KOPT-K1 (cell line): ENCODE results near the gene CHRM4.

Experiments used
- H3K27ac ChIP-seq: fragments of 200-600 bp; sonication (generic); 2 replicates; pipeline ENCODE4 v1.5.1; 2016; ENCODE audit warnings: antibody characterized with exemption, mild to moderate bottlenecking, low read depth, low read length; ENCODE audit not compliant: poor library complexity, severe bottlenecking
- H3K36me3 ChIP-seq: fragments of 200-600 bp; sonication (generic); 2 replicates; pipeline ENCODE4 v1.5.1; 2017; ENCODE audit warnings: antibody characterized with exemption, mild to moderate bottlenecking, low read length, moderate library complexity; ENCODE audit not compliant: insufficient read depth
- H3K9me3 ChIP-seq: fragments of 200-600 bp; sonication (generic); 2 replicates; pipeline ENCODE4 v1.5.1; 2017; ENCODE audit warnings: antibody characterized with exemption, low read length, mild to moderate bottlenecking; ENCODE audit not compliant: insufficient read depth, poor library complexity, severe bottlenecking

The CHRM4 gene

GRCh38 chr11:46370253-46370652 lies 21.3 kb downstream of the CHRM4 start:
- Histone ChIP-seq H3K9me3 (no peaks in the 10 kb centered on the region), H3K27ac (no peak overlapping the region), H3K36me3 (peaks cover 96% of the 10 kb centered on the region)

GRCh38 chr11:46369458-46370152 lies 22.0 kb downstream of the CHRM4 start:
- Histone ChIP-seq H3K9me3 (no peaks in the 10 kb centered on the region), H3K36me3 (peaks cover 96% of the 10 kb centered on the region), H3K27ac (no peak overlapping the region)

GRCh38 chr11:46367916-46368267 lies 23.7 kb downstream of the CHRM4 start:
- H3K36me3 ChIP-seq = peaks cover 96% of the 10 kb centered on the region
- no peak overlapping the region for H3K27ac ChIP-seq

GRCh38 chr11:46367244-46367915 lies 24.2 kb downstream of the CHRM4 start:
- H3K9me3 ChIP-seq = no peaks in the 10 kb centered on the region
- peaks cover 94% of the 10 kb centered on the region for H3K36me3 ChIP-seq
- H3K27ac ChIP-seq = no peak overlapping the region

More at GRCh38 chr11:46367916-46368267, 23.7 kb downstream of the CHRM4 start:
- no peaks in the 10 kb centered on the region for H3K9me3 ChIP-seq

DNA sequence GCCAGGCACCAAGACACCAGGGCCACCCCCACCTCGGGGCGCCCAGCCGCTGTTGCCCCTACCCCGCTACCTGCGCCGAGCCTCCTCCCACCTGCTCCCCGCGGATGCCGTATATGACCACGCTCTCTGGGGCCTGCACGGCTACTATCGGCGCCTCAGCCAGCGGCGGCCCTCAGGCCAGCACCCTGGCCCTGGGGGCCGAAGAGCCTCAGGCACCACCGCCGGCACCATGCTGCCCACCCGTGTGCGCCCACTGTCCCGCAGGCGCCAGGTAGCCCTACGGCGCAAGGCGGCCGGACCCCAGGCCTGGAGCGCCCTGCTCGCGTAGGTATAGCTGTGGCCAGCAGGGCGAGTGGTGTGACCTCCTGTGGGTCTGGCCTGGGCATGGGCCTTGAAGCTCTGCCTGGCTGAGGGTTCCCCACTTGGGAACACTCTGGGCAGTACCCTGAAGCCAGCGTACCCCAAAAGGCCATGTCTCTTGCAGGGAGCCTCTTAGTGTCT lies 24.9 kb downstream of the CHRM4 start:
- no peaks in the 10 kb centered on the region for H3K9me3 ChIP-seq
- H3K36me3 ChIP-seq = peaks cover 87% of the 10 kb centered on the region
- H3K27ac ChIP-seq = no peak overlapping the region

DNA sequence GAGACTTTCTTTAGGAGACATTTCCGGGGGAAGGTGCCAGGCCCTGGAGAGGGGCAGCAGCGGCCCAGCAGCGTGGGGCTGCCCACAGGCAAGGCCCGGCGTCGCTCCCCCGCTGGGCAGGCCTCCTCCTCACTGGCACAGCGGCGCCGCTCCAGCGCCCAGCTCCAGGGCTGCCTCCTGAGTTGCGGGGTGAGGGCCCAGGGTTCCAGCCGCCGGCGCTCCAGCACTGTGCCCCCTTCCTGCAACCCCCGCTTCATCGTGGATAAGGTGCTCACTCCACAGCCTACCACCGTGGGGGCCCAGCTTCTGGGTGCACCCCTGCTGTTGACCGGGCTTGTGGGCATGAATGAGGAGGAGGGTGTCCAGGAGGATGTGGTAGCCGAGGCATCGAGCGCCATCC lies 25.3 kb downstream of the CHRM4 start:
- H3K36me3 ChIP-seq = peaks cover 83% of the 10 kb centered on the region
- H3K9me3 ChIP-seq = no peaks in the 10 kb centered on the region
- no peak overlapping the region for H3K27ac ChIP-seq

GRCh38 chr11:46364791-46365190 lies 26.8 kb downstream of the CHRM4 start:
- H3K36me3 ChIP-seq = peaks cover 69% of the 10 kb centered on the region
- no peak overlapping the region for H3K27ac ChIP-seq
- H3K9me3 ChIP-seq = no peaks in the 10 kb centered on the region

DNA sequence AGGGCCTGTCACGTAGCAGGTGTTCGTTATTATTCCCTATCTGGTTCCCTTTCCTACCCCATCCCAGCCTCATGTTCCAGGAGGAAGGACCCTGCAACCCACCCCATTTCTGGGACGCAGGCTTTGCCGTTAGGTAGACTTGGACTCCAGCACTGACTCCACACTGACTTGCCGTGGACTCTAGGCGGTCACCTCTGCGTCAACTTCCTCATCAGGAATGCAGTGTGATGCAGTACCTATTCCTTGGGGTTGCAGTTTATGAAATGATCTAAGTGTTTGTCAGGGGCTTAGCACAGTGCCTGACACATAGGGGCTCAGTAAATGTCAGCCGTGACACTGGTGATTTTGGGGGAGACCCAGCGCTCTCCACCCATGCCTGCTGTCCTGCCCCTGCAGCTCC lies 27.5 kb downstream of the CHRM4 start:
- H3K27ac ChIP-seq = no peak overlapping the region
- H3K9me3 ChIP-seq = no peaks in the 10 kb centered on the region
- H3K36me3 ChIP-seq = peaks cover 61% of the 10 kb centered on the region

- peaks cover 56% of the 10 kb centered on the region for H3K36me3 ChIP-seq
- no peaks in the 10 kb centered on the region for H3K9me3 ChIP-seq
- peak overlapping the region; percentile 100 for H3K27ac ChIP-seq
Observed at GRCh38 chr11:46363455-46364005, 28.0 kb downstream of the CHRM4 start.

DNA sequence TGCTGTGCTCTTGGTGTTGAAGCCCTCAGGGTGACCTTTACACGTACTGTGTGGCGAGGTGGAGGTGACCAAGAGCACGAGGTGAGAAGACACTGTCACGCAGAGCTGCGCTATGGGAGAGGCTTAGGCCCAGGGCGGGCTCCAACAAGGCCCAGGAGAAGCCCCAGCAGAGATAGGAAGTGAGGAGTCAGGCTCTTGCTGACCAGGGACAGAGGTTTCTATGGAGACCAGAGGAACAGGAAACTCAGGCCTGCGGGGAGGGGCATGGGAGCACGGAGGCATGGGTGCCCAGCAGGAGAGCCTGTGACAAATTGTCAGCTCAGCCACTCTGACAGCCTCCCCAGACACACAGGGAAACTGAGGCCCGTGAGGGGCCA lies 28.6 kb downstream of the CHRM4 start:
- H3K36me3 ChIP-seq = peaks cover 51% of the 10 kb centered on the region
- H3K27ac ChIP-seq = peak overlapping the region; percentile 100
- H3K9me3 ChIP-seq = no peaks in the 10 kb centered on the region

DNA sequence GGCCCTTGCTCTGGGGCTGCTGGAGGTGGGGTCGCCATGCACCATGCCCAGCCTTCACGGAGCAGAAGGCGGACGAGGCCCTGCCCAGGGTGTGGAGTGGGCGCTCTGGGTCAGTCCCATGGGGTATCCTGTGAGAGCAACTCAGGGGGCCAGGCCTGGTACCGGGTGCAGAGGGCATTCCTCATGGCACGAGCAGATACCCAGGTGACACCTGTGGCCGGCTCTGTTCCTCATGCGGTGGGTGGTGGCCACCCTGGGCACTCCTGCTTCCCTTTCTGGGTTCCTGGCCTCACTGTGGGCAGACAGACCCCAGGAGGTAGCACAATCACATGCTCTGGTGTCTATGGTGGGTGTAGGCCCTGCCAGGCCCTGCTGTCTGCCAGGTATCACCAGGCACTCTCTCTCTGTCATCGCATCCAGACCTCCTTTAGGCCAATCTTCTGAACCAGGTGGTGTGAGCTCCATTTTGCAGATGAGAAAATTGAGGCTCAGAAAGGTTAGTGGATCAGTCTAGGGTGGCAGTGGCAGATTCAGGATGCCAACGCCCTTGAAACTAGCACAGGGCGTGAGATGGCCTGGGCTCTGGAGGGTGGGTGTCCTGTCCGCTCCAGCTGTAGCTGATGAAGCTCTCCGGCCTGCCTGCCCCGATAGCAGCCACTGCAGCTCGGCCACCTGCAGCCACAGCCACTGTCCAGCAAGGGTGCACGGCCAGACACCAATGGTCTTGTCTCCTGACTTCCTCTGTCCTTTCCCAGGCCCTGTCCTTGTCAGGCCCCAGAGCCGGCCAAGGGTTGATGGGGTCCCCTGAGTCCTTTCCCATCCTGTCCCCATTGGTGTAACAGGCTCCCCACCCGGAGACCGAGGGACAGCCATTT lies 29.2 kb downstream of the CHRM4 start:
- Histone ChIP-seq H3K9me3 (no peaks in the 10 kb centered on the region), H3K36me3 (peaks cover 47% of the 10 kb centered on the region), H3K27ac (peak overlapping the region; percentile 100)

DNA sequence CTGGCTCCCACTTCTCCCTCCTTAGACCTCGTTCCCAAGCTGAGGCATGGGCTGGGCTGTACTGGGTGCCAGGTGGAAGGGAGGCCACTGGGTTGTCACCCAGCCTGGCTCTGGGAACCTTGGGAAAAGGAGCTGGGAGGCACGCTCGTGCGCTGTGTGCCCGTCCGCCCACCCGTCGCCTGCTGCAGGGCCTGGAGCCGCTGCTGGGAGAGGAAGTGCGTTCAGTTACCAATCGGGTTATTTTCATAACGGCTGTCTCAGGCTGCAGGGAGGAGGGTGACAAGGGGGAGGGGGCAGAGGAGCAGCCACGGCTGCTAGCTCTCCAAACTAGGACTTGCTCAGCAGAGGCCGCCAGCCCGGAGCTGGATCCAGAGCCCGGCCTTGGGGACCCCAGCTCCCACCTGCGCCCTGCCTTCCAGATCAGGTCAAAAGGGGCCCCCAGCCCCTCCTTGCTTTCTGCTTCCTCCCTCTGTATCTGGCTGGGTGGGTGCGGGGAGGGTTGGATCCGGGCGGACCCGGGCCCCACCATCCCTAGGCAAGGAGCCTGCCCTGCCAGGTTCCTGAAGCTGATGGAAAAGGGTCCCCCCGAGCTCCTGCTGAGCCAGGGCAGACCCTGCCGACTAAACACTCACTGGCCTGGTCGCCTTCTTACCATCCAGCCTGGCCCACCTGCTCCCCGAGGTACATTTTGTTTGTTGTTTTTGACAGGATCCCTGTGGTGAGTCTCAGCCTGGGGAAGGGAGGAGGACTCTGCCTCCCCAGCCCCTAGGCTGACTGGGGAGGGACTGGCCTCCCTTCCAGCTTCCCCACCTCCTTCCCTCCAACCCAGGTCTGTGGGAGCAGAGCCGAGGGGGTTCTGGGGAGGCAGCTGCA lies 30.1 kb downstream of the CHRM4 start:
- Histone ChIP-seq H3K9me3 (no peaks in the 10 kb centered on the region), H3K27ac (peak overlapping the region; percentile 100), H3K36me3 (peaks cover 42% of the 10 kb centered on the region)

DNA sequence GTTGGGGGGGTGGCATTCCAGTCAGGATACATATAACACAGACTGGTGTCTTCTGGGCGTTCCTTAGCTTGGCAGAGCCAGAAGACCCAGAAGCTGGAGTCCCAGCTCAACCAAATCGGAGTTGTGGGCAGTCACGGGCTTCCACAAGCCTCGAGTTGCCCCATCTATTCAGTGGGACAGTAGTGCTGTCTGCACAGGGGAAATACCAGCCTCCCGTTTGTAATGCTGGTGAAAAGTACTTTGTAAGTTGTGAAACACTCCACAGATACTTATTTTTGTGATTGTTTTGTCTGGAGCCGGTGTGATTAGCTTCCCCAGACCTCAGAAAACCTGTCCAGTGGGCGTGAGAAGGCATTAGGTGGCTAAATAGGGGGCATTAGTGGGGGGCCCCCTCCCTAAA lies 30.7 kb downstream of the CHRM4 start:
- Histone ChIP-seq H3K9me3 (no peaks in the 10 kb centered on the region), H3K36me3 (peaks cover 42% of the 10 kb centered on the region), H3K27ac (peak overlapping the region; percentile 100)

DNA sequence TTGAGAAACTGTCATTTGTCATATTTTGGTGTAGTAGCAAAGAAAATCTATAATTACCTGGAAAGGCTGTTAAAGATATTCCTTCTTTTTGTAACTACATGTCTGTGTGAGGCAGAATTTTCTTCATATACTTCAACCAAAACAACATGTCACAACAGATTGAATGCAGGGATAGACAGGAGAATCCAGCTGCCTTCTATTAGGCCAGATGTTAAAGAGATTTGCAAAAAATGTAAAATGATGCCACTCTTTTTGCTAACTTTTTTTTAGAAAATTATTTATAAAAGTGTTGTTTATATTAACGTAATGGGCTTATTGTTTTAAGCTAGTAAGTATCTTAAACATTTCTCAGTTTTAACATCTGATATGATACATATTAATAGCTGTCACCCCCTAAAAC lies 31.6 kb downstream of the CHRM4 start:
- Histone ChIP-seq H3K27ac (peak overlapping the region; percentile 100), H3K36me3 (peaks cover 37% of the 10 kb centered on the region), H3K9me3 (no peaks in the 10 kb centered on the region)
